ENCODE results near the gene ABCC6.
"Not testable (repeated sequence)": the region's sequence is repeated elsewhere in the genome, so short reads cannot be mapped to it uniquely, and the experiment has no call there.

ABCC6 gene

DNA sequence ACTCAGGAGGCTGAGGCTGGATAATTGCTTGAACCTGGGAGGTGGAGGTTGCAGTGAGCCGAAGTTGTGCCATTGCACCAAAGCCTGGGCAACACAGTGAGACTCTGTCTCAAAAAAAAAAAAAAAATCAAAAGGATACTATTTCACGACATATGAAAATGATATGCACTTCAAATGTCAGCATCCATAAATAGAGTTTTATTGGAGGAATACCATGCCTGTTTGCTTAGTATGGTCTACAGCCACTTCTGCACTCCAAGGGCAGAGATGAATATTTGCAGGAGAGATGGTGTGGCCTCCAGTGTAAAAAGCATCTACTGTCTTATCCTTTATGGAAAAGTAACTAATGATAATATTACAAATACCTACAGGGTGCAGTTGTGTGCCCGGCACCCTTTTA is 27.2 kb downstream of the ABCC6 start:
- no peak for DNase-seq
- Histone ChIP-seq H3K79me1 (ENCODE audit: low read length) (no peaks in the 10 kb centered on the region), H3K4ac (ENCODE audit: low read depth, low read length) (no peak overlapping the region), H4K5ac (ENCODE audit: low read length) (no peak overlapping the region), H3K18ac (ENCODE audit: low read length) (no peak overlapping the region), H3K36me3 (ENCODE audit: control insufficient read depth, insufficient read depth, low read length) (no peaks in the 10 kb centered on the region), H3K79me2 (ENCODE audit: control insufficient read depth, insufficient read depth, low read length) (no peaks in the 10 kb centered on the region), H3K4me3 (ENCODE audit: low read length) (no peak overlapping the region), H2BK5ac (ENCODE audit: low read length) (no peak overlapping the region), H3K4me1 (ENCODE audit: control insufficient read depth, low read depth, low read length) (no peaks in the 10 kb centered on the region), H4K8ac (ENCODE audit: low read depth, low read length) (no peak overlapping the region), H3K27ac (ENCODE audit: low read depth, low read length) (no peak overlapping the region), H3K9ac (ENCODE audit: low read length) (no peak overlapping the region), H2AK5ac (ENCODE audit: low read length) (no peak overlapping the region), H3K27me3 (ENCODE audit: insufficient read depth, low read length, poor library complexity) (no peaks in the 10 kb centered on the region), H2BK15ac (replicated peaks; ENCODE audit: low read depth) (no peak overlapping the region), H3K56ac (ENCODE audit: low read length) (no peak overlapping the region), H2BK120ac (ENCODE audit: low read depth, low read length) (no peak overlapping the region), H3K4me2 (ENCODE audit: low read length) (no peak overlapping the region), H3K23ac (ENCODE audit: low read length) (no peak overlapping the region)
- WGBS (ENCODE audit: extremely low coverage, insufficient coverage, low lambda C conversion rate), result no CpG with 5 or more reads among the region's 3 CpGs

DNA sequence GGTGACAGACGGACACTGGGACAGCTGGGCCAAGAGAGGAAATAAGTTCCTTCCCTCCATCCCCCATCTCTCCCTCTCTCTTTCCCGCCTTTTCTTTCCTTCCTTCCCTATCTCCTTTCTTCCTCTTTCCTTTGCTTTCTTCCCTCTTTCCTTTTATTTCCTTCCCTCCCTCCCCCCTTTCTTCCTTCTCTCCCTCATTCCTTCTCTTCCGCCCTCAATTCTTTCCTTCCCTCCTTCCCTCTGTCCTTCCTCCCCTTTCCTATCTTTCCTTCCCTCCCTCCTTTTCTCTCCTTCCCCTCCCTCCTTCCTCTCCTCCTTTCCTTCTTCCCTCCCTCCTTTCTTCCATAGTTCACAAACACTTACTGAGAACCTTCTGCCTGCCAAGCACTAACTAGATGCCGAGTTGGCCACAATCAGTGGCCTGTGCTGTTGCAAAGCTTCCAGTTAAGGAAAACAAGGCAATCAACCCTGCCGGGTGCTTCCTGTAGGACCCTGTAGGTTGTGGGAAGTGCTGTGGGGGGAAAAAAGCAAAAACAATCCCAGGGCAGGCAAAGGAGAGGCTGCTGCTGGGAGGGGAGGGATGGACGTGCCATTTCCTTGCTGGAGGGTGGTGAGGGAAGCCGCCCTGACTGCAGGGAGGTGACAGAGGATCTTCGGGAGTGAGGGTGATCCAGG is 31.7 kb downstream of the ABCC6 start:
- Histone ChIP-seq H4K5ac (ENCODE audit: low read length) (no peak overlapping the region), H3K79me1 (ENCODE audit: low read length) (no peaks in the 10 kb centered on the region), H2BK15ac (replicated peaks; ENCODE audit: low read depth) (no peak overlapping the region), H3K36me3 (ENCODE audit: control insufficient read depth, insufficient read depth, low read length) (no peaks in the 10 kb centered on the region), H3K79me2 (ENCODE audit: control insufficient read depth, insufficient read depth, low read length) (no peaks in the 10 kb centered on the region), H2BK5ac (ENCODE audit: low read length) (no peak overlapping the region), H2BK120ac (ENCODE audit: low read depth, low read length) (no peak overlapping the region), H3K18ac (ENCODE audit: low read length) (no peak overlapping the region), H3K9ac (ENCODE audit: low read length) (no peak overlapping the region), H3K4me1 (ENCODE audit: control insufficient read depth, low read depth, low read length) (no peaks in the 10 kb centered on the region), H4K8ac (ENCODE audit: low read depth, low read length) (no peak overlapping the region), H3K27me3 (ENCODE audit: insufficient read depth, low read length, poor library complexity) (no peaks in the 10 kb centered on the region), H3K56ac (ENCODE audit: low read length) (no peak overlapping the region), H3K4ac (ENCODE audit: low read depth, low read length) (no peak overlapping the region), H3K23ac (ENCODE audit: low read length) (no peak overlapping the region), H3K4me3 (ENCODE audit: low read length) (no peak overlapping the region), H2AK5ac (ENCODE audit: low read length) (no peak overlapping the region), H3K27ac (ENCODE audit: low read depth, low read length) (no peak overlapping the region), H3K4me2 (ENCODE audit: low read length) (no peak overlapping the region)
- DNase-seq, result no peak
- no CpG with 5 or more reads among the region's 8 CpGs for whole genome bisulfite sequencing (ENCODE audit: extremely low coverage, insufficient coverage, low lambda C conversion rate)

DNA sequence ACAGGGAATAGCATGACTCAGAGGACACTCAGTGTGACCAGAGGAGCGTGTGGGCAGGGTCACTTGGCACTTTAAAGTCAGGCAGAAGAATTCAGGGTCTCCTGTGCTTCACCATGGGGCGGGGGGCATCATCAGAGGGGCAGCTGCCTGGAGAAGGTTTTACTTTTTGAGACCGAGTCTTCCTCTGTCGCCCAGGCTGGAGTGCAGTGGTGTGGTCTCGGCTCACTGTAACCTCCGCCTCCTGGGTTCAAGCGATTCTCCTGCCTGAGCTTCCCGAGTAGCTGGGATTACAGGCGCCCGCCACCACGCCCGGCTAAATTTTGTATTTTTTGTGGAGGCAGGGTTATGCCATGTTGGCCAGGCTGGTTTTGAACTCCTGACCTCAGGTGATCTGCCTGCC is 32.3 kb downstream of the ABCC6 start:
- H3K36me3 ChIP-seq (ENCODE audit: control insufficient read depth, insufficient read depth, low read length); H3K4me1 ChIP-seq (ENCODE audit: control insufficient read depth, low read depth, low read length); H3K79me2 ChIP-seq (ENCODE audit: control insufficient read depth, insufficient read depth, low read length); H4K5ac ChIP-seq (ENCODE audit: low read length); DNase-seq; H4K8ac ChIP-seq (ENCODE audit: low read depth, low read length); H3K18ac ChIP-seq (ENCODE audit: low read length); H3K23ac ChIP-seq (ENCODE audit: low read length); H3K27me3 ChIP-seq (ENCODE audit: insufficient read depth, low read length, poor library complexity); H3K56ac ChIP-seq (ENCODE audit: low read length); H3K79me1 ChIP-seq (ENCODE audit: low read length); H3K27ac ChIP-seq (ENCODE audit: low read depth, low read length); H2BK5ac ChIP-seq (ENCODE audit: low read length); H2BK15ac ChIP-seq (replicated peaks; ENCODE audit: low read depth); H2BK120ac ChIP-seq (ENCODE audit: low read depth, low read length); H2AK5ac ChIP-seq (ENCODE audit: low read length); H3K4me2 ChIP-seq (ENCODE audit: low read length); H3K9ac ChIP-seq (ENCODE audit: low read length); H3K4ac ChIP-seq (ENCODE audit: low read depth, low read length); H3K4me3 ChIP-seq (ENCODE audit: low read length): not testable (repeated sequence)
- WGBS (ENCODE audit: extremely low coverage, insufficient coverage, low lambda C conversion rate), result no CpG with 5 or more reads among the region's 12 CpGs

GRCh38 chr16:16190546-16190945 is 32.7 kb downstream of the ABCC6 start:
- H3K79me1 ChIP-seq (ENCODE audit: low read length), result no peaks in the 10 kb centered on the region
- no peak overlapping the region for H2BK5ac ChIP-seq (ENCODE audit: low read length)
- no peaks in the 10 kb centered on the region for H3K36me3 ChIP-seq (ENCODE audit: control insufficient read depth, insufficient read depth, low read length)
- no peaks in the 10 kb centered on the region for H3K79me2 ChIP-seq (ENCODE audit: control insufficient read depth, insufficient read depth, low read length)
- H3K9ac ChIP-seq (ENCODE audit: low read length), result no peak overlapping the region
- no peak overlapping the region for H3K4me3 ChIP-seq (ENCODE audit: low read length)
- WGBS (ENCODE audit: extremely low coverage, insufficient coverage, low lambda C conversion rate), result no CpG with 5 or more reads among the region's 5 CpGs
- no peak overlapping the region for H2BK120ac ChIP-seq (ENCODE audit: low read depth, low read length)
- H3K23ac ChIP-seq (ENCODE audit: low read length), result no peak overlapping the region
- no peak overlapping the region for H3K27ac ChIP-seq (ENCODE audit: low read depth, low read length)
- H2AK5ac ChIP-seq (ENCODE audit: low read length), result no peak overlapping the region
- no peak overlapping the region for H3K56ac ChIP-seq (ENCODE audit: low read length)
- no peak overlapping the region for H4K8ac ChIP-seq (ENCODE audit: low read depth, low read length)
- no peak overlapping the region for H2BK15ac ChIP-seq (replicated peaks; ENCODE audit: low read depth)
- H3K18ac ChIP-seq (ENCODE audit: low read length), result no peak overlapping the region
- no peak overlapping the region for H3K4ac ChIP-seq (ENCODE audit: low read depth, low read length)
- no peaks in the 10 kb centered on the region for H3K27me3 ChIP-seq (ENCODE audit: insufficient read depth, low read length, poor library complexity)
- no peak for DNase-seq
- H3K4me1 ChIP-seq (ENCODE audit: control insufficient read depth, low read depth, low read length), result no peaks in the 10 kb centered on the region
- no peak overlapping the region for H4K5ac ChIP-seq (ENCODE audit: low read length)
- H3K4me2 ChIP-seq (ENCODE audit: low read length), result no peak overlapping the region

DNA sequence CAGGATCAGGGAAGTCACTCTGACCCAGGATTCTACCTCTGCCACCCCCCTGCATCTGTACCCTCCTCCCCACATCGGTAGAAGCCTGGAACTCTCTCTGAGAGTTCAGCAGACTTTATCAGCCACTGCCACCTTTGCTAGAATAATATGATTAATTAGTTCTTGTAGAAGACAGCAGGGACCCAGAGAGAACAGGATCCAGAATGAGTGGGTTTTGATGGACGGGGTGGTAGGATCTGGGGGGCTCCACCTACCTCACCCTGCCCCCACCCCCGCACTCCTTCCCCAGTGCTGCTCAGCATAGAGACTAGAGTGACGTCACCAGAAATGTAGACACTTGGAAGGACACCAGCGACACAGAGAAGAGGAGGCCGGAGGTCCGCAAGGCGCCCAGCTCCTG is 33.5 kb downstream of the ABCC6 start:
- Histone ChIP-seq H3K4me2 (ENCODE audit: low read length) (no peak overlapping the region), H3K4me3 (ENCODE audit: low read length) (no peak overlapping the region), H2BK15ac (replicated peaks; ENCODE audit: low read depth) (no peak overlapping the region), H3K23ac (ENCODE audit: low read length) (no peak overlapping the region), H2AK5ac (ENCODE audit: low read length) (no peak overlapping the region), H3K36me3 (ENCODE audit: control insufficient read depth, insufficient read depth, low read length) (no peaks in the 10 kb centered on the region), H2BK5ac (ENCODE audit: low read length) (no peak overlapping the region), H3K4me1 (ENCODE audit: control insufficient read depth, low read depth, low read length) (no peaks in the 10 kb centered on the region), H4K8ac (ENCODE audit: low read depth, low read length) (no peak overlapping the region), H3K79me2 (ENCODE audit: control insufficient read depth, insufficient read depth, low read length) (no peaks in the 10 kb centered on the region), H3K4ac (ENCODE audit: low read depth, low read length) (no peak overlapping the region), H3K56ac (ENCODE audit: low read length) (no peak overlapping the region), H3K9ac (ENCODE audit: low read length) (no peak overlapping the region), H3K79me1 (ENCODE audit: low read length) (no peaks in the 10 kb centered on the region), H3K27ac (ENCODE audit: low read depth, low read length) (no peak overlapping the region), H2BK120ac (ENCODE audit: low read depth, low read length) (no peak overlapping the region), H4K5ac (ENCODE audit: low read length) (no peak overlapping the region), H3K27me3 (ENCODE audit: insufficient read depth, low read length, poor library complexity) (no peaks in the 10 kb centered on the region), H3K18ac (ENCODE audit: low read length) (no peak overlapping the region)
- WGBS (ENCODE audit: extremely low coverage, insufficient coverage, low lambda C conversion rate), result no CpG with 5 or more reads among the region's 8 CpGs
- DNase-seq, result no peak

- H3K4ac ChIP-seq (ENCODE audit: low read depth, low read length), result no peak overlapping the region
- DNase-seq, result no peak
- no peaks in the 10 kb centered on the region for H3K27me3 ChIP-seq (ENCODE audit: insufficient read depth, low read length, poor library complexity)
- H3K79me1 ChIP-seq (ENCODE audit: low read length), result no peaks in the 10 kb centered on the region
- no peaks in the 10 kb centered on the region for H3K36me3 ChIP-seq (ENCODE audit: control insufficient read depth, insufficient read depth, low read length)
- H3K4me1 ChIP-seq (ENCODE audit: control insufficient read depth, low read depth, low read length), result no peaks in the 10 kb centered on the region
- no peak overlapping the region for H3K9ac ChIP-seq (ENCODE audit: low read length)
- no peak overlapping the region for H2BK5ac ChIP-seq (ENCODE audit: low read length)
- H2BK120ac ChIP-seq (ENCODE audit: low read depth, low read length), result no peak overlapping the region
- H4K8ac ChIP-seq (ENCODE audit: low read depth, low read length), result no peak overlapping the region
- no peak overlapping the region for H3K18ac ChIP-seq (ENCODE audit: low read length)
- H3K23ac ChIP-seq (ENCODE audit: low read length), result no peak overlapping the region
- H3K4me2 ChIP-seq (ENCODE audit: low read length), result no peak overlapping the region
- no peak overlapping the region for H3K27ac ChIP-seq (ENCODE audit: low read depth, low read length)
- H2AK5ac ChIP-seq (ENCODE audit: low read length), result no peak overlapping the region
- no peak overlapping the region for H2BK15ac ChIP-seq (replicated peaks; ENCODE audit: low read depth)
- no CpG with 5 or more reads among the region's 13 CpGs for WGBS (ENCODE audit: extremely low coverage, insufficient coverage, low lambda C conversion rate)
- no peak overlapping the region for H3K56ac ChIP-seq (ENCODE audit: low read length)
- H3K79me2 ChIP-seq (ENCODE audit: control insufficient read depth, insufficient read depth, low read length), result no peaks in the 10 kb centered on the region
- no peak overlapping the region for H3K4me3 ChIP-seq (ENCODE audit: low read length)
- H4K5ac ChIP-seq (ENCODE audit: low read length), result no peak overlapping the region
Measured at GRCh38 chr16:16188827-16189226, 34.5 kb downstream of the ABCC6 start.
